ENCODE results near the gene PRKAR2B. TPM values are rescaled to one million over a fixed set of nuclear protein-coding genes. Genes with fewer than 3 reads are reported as not detected.

PRKAR2B gene
- total RNA-seq, 1 experiment from 2014 or later, result 15.1 TPM

- Histone ChIP-seq H2AFZ (ENCODE audit: low read depth, low read length, poor library complexity, severe bottlenecking) (no peak overlapping the region), H4K20me1 (ENCODE audit: insufficient read depth) (no peaks in the 10 kb centered on the region), H3K9ac (ENCODE audit: low read length) (no peak overlapping the region), H3K36me3 (ENCODE audit: control insufficient read depth in 1 of 2, insufficient read depth in 2 of 2, low read length in 2 of 2) (peaks cover 5% of the 10 kb centered on the region in 2 experiments; a peak in 1 of 4 replicates), H3K4me2 (ENCODE audit: low read length) (no peak overlapping the region), H3K27me3 (ENCODE audit: insufficient read depth, low read length) (no peaks in the 10 kb centered on the region), H3K9me3 (ENCODE audit: control insufficient read depth in 1 of 2, insufficient read depth in 1 of 2, low read depth in 1 of 2, low read length in 2 of 2) (no peaks in the 10 kb centered on the region), H3K79me2 (ENCODE audit: insufficient read depth, low read length) (no peaks in the 10 kb centered on the region), H3K4me1 (ENCODE audit: control insufficient read depth in 1 of 2, insufficient read depth in 2 of 2, low read length in 2 of 2) (no peaks in the 10 kb centered on the region), H3K4me3 (replicated peaks in 1 of 2; ENCODE audit: low read depth in 1 of 2, low read length in 2 of 2) (no peak overlapping the region), H3K9me2 (ENCODE audit: insufficient read depth) (no peaks in the 10 kb centered on the region), H3K27ac (ENCODE audit: low read depth, low read length) (no peak overlapping the region)
- ChIA-PET RAD21 (ENCODE audit: low non-redundant PET in 1 of 2, low total read pairs in 2 of 2, uncharacterized antibody in 2 of 2, unreplicated experiment in 2 of 2) (no interaction called here), CTCF (interaction anchor here (1.0 to 1.4 kb wide), 3 partner anchors 10 to 675 kb away, joined by 3 to 6 read pairs (median 5); no protein-coding TSS in a partner anchor), POLR2A (no interaction called here)
- TF ChIP-seq CBX3 (IDR thresholded peaks at IDR 0.05; ENCODE audit: low read depth) (no peak), SRF (IDR thresholded peaks at IDR 0.05; ENCODE audit: low read depth) (no peak), EZH2phosphoT487 (IDR thresholded peaks at IDR 0.05; ENCODE audit: borderline replicate concordance) (no peak), SIN3A (IDR thresholded peaks at IDR 0.05; ENCODE audit: low read depth) (no peak)
- TF ChIP-seq, protein P1, sequence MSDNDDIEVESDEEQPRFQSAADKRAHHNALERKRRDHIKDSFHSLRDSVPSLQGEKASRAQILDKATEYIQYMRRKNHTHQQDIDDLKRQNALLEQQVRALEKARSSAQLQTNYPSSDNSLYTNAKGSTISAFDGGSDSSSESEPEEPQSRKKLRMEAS (IDR thresholded peaks at IDR 0.05), result no peak
- TF ChIP-seq, protein P2, sequence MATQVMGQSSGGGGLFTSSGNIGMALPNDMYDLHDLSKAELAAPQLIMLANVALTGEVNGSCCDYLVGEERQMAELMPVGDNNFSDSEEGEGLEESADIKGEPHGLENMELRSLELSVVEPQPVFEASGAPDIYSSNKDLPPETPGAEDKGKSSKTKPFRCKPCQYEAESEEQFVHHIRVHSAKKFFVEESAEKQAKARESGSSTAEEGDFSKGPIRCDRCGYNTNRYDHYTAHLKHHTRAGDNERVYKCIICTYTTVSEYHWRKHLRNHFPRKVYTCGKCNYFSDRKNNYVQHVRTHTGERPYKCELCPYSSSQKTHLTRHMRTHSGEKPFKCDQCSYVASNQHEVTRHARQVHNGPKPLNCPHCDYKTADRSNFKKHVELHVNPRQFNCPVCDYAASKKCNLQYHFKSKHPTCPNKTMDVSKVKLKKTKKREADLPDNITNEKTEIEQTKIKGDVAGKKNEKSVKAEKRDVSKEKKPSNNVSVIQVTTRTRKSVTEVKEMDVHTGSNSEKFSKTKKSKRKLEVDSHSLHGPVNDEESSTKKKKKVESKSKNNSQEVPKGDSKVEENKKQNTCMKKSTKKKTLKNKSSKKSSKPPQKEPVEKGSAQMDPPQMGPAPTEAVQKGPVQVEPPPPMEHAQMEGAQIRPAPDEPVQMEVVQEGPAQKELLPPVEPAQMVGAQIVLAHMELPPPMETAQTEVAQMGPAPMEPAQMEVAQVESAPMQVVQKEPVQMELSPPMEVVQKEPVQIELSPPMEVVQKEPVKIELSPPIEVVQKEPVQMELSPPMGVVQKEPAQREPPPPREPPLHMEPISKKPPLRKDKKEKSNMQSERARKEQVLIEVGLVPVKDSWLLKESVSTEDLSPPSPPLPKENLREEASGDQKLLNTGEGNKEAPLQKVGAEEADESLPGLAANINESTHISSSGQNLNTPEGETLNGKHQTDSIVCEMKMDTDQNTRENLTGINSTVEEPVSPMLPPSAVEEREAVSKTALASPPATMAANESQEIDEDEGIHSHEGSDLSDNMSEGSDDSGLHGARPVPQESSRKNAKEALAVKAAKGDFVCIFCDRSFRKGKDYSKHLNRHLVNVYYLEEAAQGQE (IDR thresholded peaks at IDR 0.05; ENCODE audit: low read depth), result no peak
- no peak for DNase-seq (ENCODE audit: low read depth, low spot score)
- intact Hi-C loops (cut with micrococcal nuclease), result loop anchor here (2.0 kb wide), 2 partner anchors 297 to 675 kb away; no protein-coding TSS in a partner anchor
- no TSS peak for BruUV-seq (replicated peaks)
- no peak for ATAC-seq
These were observed 159.1 kb downstream of the PRKAR2B start for GRCh38 chr7:107203607-107204006.

- ChIA-PET POLR2A (no interaction called here), CTCF (no interaction called here), RAD21 (ENCODE audit: low non-redundant PET in 1 of 2, low total read pairs in 2 of 2, uncharacterized antibody in 2 of 2, unreplicated experiment in 2 of 2) (no interaction called here)
- Histone ChIP-seq H3K9ac (ENCODE audit: low read length) (no peak overlapping the region), H3K27me3 (ENCODE audit: insufficient read depth, low read length) (no peaks in the 10 kb centered on the region), H3K4me3 (replicated peaks in 1 of 2; ENCODE audit: low read depth in 1 of 2, low read length in 2 of 2) (no peak overlapping the region), H3K79me2 (ENCODE audit: insufficient read depth, low read length) (no peaks in the 10 kb centered on the region), H3K4me1 (ENCODE audit: control insufficient read depth in 1 of 2, insufficient read depth in 2 of 2, low read length in 2 of 2) (no peaks in the 10 kb centered on the region), H3K36me3 (ENCODE audit: control insufficient read depth in 1 of 2, insufficient read depth in 2 of 2, low read length in 2 of 2) (peaks cover 2 to 5% of the 10 kb centered on the region in 2 experiments; a peak in 1 of 4 replicates), H3K9me2 (ENCODE audit: insufficient read depth) (no peaks in the 10 kb centered on the region), H3K9me3 (ENCODE audit: control insufficient read depth in 1 of 2, insufficient read depth in 1 of 2, low read depth in 1 of 2, low read length in 2 of 2) (no peaks in the 10 kb centered on the region), H3K4me2 (ENCODE audit: low read length) (no peak overlapping the region), H3K27ac (ENCODE audit: low read depth, low read length) (no peak overlapping the region), H4K20me1 (ENCODE audit: insufficient read depth) (no peaks in the 10 kb centered on the region), H2AFZ (ENCODE audit: low read depth, low read length, poor library complexity, severe bottlenecking) (no peak overlapping the region)
- ATAC-seq (no peak), DNase-seq (ENCODE audit: low read depth, low spot score) (no peak)
- no TSS peak for BruUV-seq (replicated peaks)
- intact Hi-C loops (cut with micrococcal nuclease), result no loop called here
- TF ChIP-seq CBX3 (IDR thresholded peaks at IDR 0.05; ENCODE audit: low read depth), result no peak
- TF ChIP-seq ATF3 (IDR thresholded peaks at IDR 0.05), result no peak
- TF ChIP-seq SIN3A (IDR thresholded peaks at IDR 0.05; ENCODE audit: low read depth), result no peak
- no peak for TF ChIP-seq SP1 (IDR thresholded peaks at IDR 0.05; ENCODE audit: low read depth)
- TF ChIP-seq JUND (IDR thresholded peaks at IDR 0.05), result no peak
- no peak for TF ChIP-seq CEBPB (IDR thresholded peaks at IDR 0.05; ENCODE audit: low read depth)
- TF ChIP-seq YY1 (IDR thresholded peaks at IDR 0.05; ENCODE audit: extremely low read depth, insufficient replicate concordance, low read depth, low read length), result no peak
- no peak for TF ChIP-seq POLR2A (IDR thresholded peaks at IDR 0.05; ENCODE audit: borderline replicate concordance, extremely low read depth, insufficient read depth, insufficient read length)
- TF ChIP-seq, protein P2 (IDR thresholded peaks at IDR 0.05; ENCODE audit: low read depth), result no peak
- no peak for TF ChIP-seq POLR2AphosphoS5 (IDR thresholded peaks at IDR 0.05; ENCODE audit: low read depth, low read length)
- TF ChIP-seq RAD21 (IDR thresholded peaks at IDR 0.05; ENCODE audit: low read depth), result no peak
- TF ChIP-seq ZFX (IDR thresholded peaks at IDR 0.05), result no peak
These were observed 161.6 kb downstream of the PRKAR2B start for GRCh38 chr7:107206136-107206535.
